Measurements from ENCODE around the gene PHF8.

DNA sequence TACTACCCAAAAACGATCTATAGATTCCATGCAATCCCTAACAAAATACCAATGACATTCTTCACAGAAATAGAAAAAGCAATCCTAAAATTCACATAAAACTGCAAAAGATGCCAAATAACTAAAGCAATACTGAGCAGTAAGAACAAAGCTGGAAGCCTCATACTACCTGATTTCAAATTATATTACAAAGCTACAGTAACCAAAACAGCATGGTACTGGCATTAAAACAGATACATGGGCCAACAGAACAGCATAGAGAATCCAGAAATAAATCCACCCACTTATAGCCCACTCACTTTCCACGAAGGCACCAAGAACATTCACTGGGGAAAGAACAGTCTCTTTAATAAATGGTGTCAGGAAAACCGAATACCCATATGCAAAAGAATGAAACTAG lies 74.7 kb downstream of the PHF8 start:
- TF ChIP-seq POLR2AphosphoS5 (IDR thresholded peaks at IDR 0.05; ENCODE audit: low read depth, low read length) (no peak), POLR2A (IDR thresholded peaks at IDR 0.05; ENCODE audit: low read depth, low read length) (no peak), TAF1 (IDR thresholded peaks at IDR 0.05; ENCODE audit: borderline replicate concordance, low read depth, low read length) (no peak)

Data from GM12892 (cell line).